GM12878 (cell line): ENCODE data around the gene VPS26A. TPM values are rescaled to one million over a fixed set of nuclear protein-coding genes. Genes with fewer than 3 reads are reported as not detected.

Experiments
- BMI1 ChIP-seq: fragments of 450-650 bp; IDR thresholded peaks from 2 replicates; pipeline ENCODE4 v1.6.1; 2016; ENCODE audit warnings: mild to moderate bottlenecking, moderate library complexity, borderline replicate concordance
- CREB1 ChIP-seq: IDR thresholded peaks from 2 replicates; pipeline ENCODE4 v1.6.1; 2012; ENCODE audit warnings: low read depth, mild to moderate bottlenecking, inconsistent platforms
- CTCF ChIP-seq, 3 experiments: IDR thresholded peaks in 2 of 3; conservative IDR thresholded peaks in 1 of 3; 2 replicates each; pipeline ENCODE4 v1.5.1; 2011; ENCODE audit warnings: low read depth in 3 of 3, low read length in 3 of 3, mild to moderate bottlenecking in 3 of 3, control low read depth in 2 of 3, moderate library complexity in 2 of 3, inconsistent platforms in 1 of 3, mixed read lengths in 1 of 3; ENCODE audit not compliant: control insufficient read depth in 2 of 3, insufficient read depth in 1 of 3; ENCODE audit errors: extremely low read depth in 1 of 3
- MEF2A ChIP-seq: IDR thresholded peaks from 2 replicates; pipeline ENCODE4 v1.6.1; 2011; ENCODE audit warnings: low read depth, mild to moderate bottlenecking, low read length, moderate library complexity; ENCODE audit not compliant: insufficient read depth
- MTA3 ChIP-seq: IDR thresholded peaks from 2 replicates; pipeline ENCODE4 v1.6.1; 2012; ENCODE audit warnings: low read length, inconsistent platforms, borderline replicate concordance
- MYB ChIP-seq: fragments of 150-350 bp; IDR thresholded peaks from 2 replicates; pipeline ENCODE4 v1.6.1; 2014; ENCODE audit warnings: mild to moderate bottlenecking, low read depth, low read length, borderline replicate concordance
- NFYB ChIP-seq: IDR thresholded peaks from 2 replicates; pipeline ENCODE4 v1.6.1; 2011; ENCODE audit warnings: low read depth, mild to moderate bottlenecking, low read length, improper control_type of control experiment, moderate library complexity; ENCODE audit not compliant: insufficient read depth
- NKRF ChIP-seq: fragments of 450-650 bp; conservative IDR thresholded peaks from 2 replicates; pipeline ENCODE4 v1.6.1; 2017; ENCODE audit warnings: mild to moderate bottlenecking, moderate library complexity
- POLR2AphosphoS5 ChIP-seq: IDR thresholded peaks from 2 replicates; pipeline ENCODE4 v1.6.1; 2011; ENCODE audit warnings: mild to moderate bottlenecking, low read length, inconsistent platforms
- RCOR1 ChIP-seq: conservative IDR thresholded peaks from 2 replicates; pipeline ENCODE4 v1.6.1; 2012; ENCODE audit warnings: low read depth, low read length, improper control_type of control experiment
- SMC3 ChIP-seq: IDR thresholded peaks from 2 replicates; pipeline ENCODE4 v1.6.1; 2011; ENCODE audit warnings: low read length, improper control_type of control experiment, borderline replicate concordance
- polyA plus RNA-seq, 11 experiments: library from polyadenylated mRNA; depleted of rRNA in 4 of 11; unstranded in 6 of 11; stranded (reverse) in 5 of 11; fragments of >200 nt; fragmentation: Nextera tagmentation in 4 of 11; fragmentation: Illumina TruSeq in 1 of 11; extraction: Ambion mirVana in 4 of 11; extraction: Trizol in 1 of 11; gene quantifications; 1 replicate in 1 of 11; 2 replicates in 10 of 11; pipeline versions ENCODE4 v1.2.1 to v1.2.3, GENCODE V29; 2011 to 2016; ENCODE audit warnings: inconsistent platforms in 2 of 11, missing spikeins in 2 of 11, low read depth in 1 of 11
- total RNA-seq, 4 experiments: library from RNA; depleted of rRNA in 3 of 4; stranded (reverse); fragments of >200 nt in 3 of 4; fragmentation: Illumina TruSeq in 1 of 4; extraction: Trizol in 1 of 4; gene quantifications; 2 replicates each; pipeline versions ENCODE4 v1.2.1 to v1.2.3, GENCODE V29; 2013 to 2021

Gene VPS26A
- total and polyA plus RNA-seq, 10 of the 15 experiments (the other 5 are each of a cell fraction or from before 2014, with no cell fraction given), result 16.8 to 72.3 (median 26.8) TPM

- no peak for TF ChIP-seq NKRF
- peak; percentile 93 for TF ChIP-seq POLR2AphosphoS5
- TF ChIP-seq CREB1, result peak; percentile 96
- TF ChIP-seq MEF2A, result no peak
- peak; percentile 41; the same call in 1 of the 2 replicates for TF ChIP-seq MTA3
- no peak; the same call in 1 of the 2 replicates for TF ChIP-seq SMC3
- 0 out of 2 replicates have a peak, but pooled peaks have one; percentile 46 for TF ChIP-seq MYB
- 0 out of 2 replicates have a peak, but pooled peaks have one; percentile 14 for TF ChIP-seq NFYB
- TF ChIP-seq CTCF (IDR thresholded peaks at IDR 0.05 in 2 of 3, conservative IDR thresholded peaks at IDR 0.05 in 1 of 3; ENCODE audit: control insufficient read depth in 2 of 3, extremely low read depth in 1 of 3, insufficient read depth in 1 of 3, low read depth in 3 of 3, low read length in 3 of 3), result 0 out of 6 replicates have a peak, but pooled peaks of 1 of the 3 experiments have one; percentile 5
- no peak for TF ChIP-seq RCOR1
- peak; percentile 39; the same call in 1 of the 2 replicates for TF ChIP-seq BMI1
Observed at GRCh38 chr10:69089638-69090599, 34.1 kb upstream of the VPS26A start (continued).
